Iris pigment epithelial cell (primary cell): ENCODE data around the gene RASSF10.

Experiments used
- DNase-seq: peaks from one replicate; pipeline ENCODE4 v3.0.0-alpha.2; 2011; ENCODE audit warnings: low read depth

Gene RASSF10

GRCh38 chr11:13008625-13009475 lies at the start of gene RASSF10:
Gene RASSF10 (plus strand): TSS chr11:13009316. CDS start chr11:13009577, 261 bp downstream.
- peak; percentile 14 for DNase-seq

GRCh38 chr11:12961615-12962014 lies 47.5 kb upstream of the RASSF10 start:
- DNase-seq, result no peak

- no peak for DNase-seq
These were observed 46.8 kb upstream of the RASSF10 start for GRCh38 chr11:12962306-12962705.

GRCh38 chr11:12963051-12963450 lies 46.1 kb upstream of the RASSF10 start:
- no peak for DNase-seq

GRCh38 chr11:12963792-12964536 lies 45.2 kb upstream of the RASSF10 start:
- DNase-seq, result peak; percentile 43

- no peak for DNase-seq
These were observed 44.5 kb upstream of the RASSF10 start for GRCh38 chr11:12964650-12965049.

GRCh38 chr11:12966002-12966401 lies 43.1 kb upstream of the RASSF10 start:
- DNase-seq, result no peak

- no peak for DNase-seq
These were observed 41.0 kb upstream of the RASSF10 start for GRCh38 chr11:12968101-12968500.

- no peak for DNase-seq
These were observed 40.3 kb upstream of the RASSF10 start for GRCh38 chr11:12968826-12969225.

- DNase-seq, result no peak
These were observed 37.2 kb upstream of the RASSF10 start for GRCh38 chr11:12971955-12972354.

GRCh38 chr11:12973528-12974181 lies 35.5 kb upstream of the RASSF10 start:
- DNase-seq, result peak; percentile 28

- DNase-seq, result no peak
These were observed 33.9 kb upstream of the RASSF10 start for GRCh38 chr11:12975195-12975594.

GRCh38 chr11:12979928-12980689 lies 29.0 kb upstream of the RASSF10 start:
- DNase-seq, result no peak

GRCh38 chr11:12981676-12982522 lies 27.2 kb upstream of the RASSF10 start:
- no peak for DNase-seq

- no peak for DNase-seq
These were observed 25.8 kb upstream of the RASSF10 start for GRCh38 chr11:12983336-12983735.

GRCh38 chr11:12986194-12986898 lies 22.8 kb upstream of the RASSF10 start:
- DNase-seq, result no peak

- DNase-seq, result peak; percentile 30
These were observed 19.5 kb upstream of the RASSF10 start for GRCh38 chr11:12989428-12990161.

GRCh38 chr11:12990162-12990480 lies 19.0 kb upstream of the RASSF10 start:
- no peak for DNase-seq

GRCh38 chr11:12991426-12991825 lies 17.7 kb upstream of the RASSF10 start:
- no peak for DNase-seq

GRCh38 chr11:12993626-12994025 lies 15.5 kb upstream of the RASSF10 start:
- no peak for DNase-seq
